Mucosa of rectum (tissue), 2 donors: Measurements from ENCODE around the gene EEPD1.
A peak's percentile ranks its signal among the peaks of the same experiment; 100 is the strongest.
"Not testable (repeated sequence)": the region's sequence is repeated elsewhere in the genome, so short reads cannot be mapped to it uniquely, and the experiment has no call there.

Experiments
- H3K27ac ChIP-seq, 2 donors: one replicate each; pipeline ENCODE4 v1.7.0; 2013; ENCODE audit warnings: inconsistent platforms in 2 of 2, low read depth in 2 of 2, low read length in 2 of 2
- H3K27me3 ChIP-seq, 2 donors: one replicate each; pipeline ENCODE4 v1.7.0; 2013; ENCODE audit warnings: low read length in 2 of 2; ENCODE audit not compliant: control insufficient read depth in 2 of 2, insufficient read depth in 2 of 2
- H3K36me3 ChIP-seq, 2 donors: one replicate each; pipeline ENCODE4 v1.7.0; 2013; ENCODE audit warnings: low read length in 2 of 2; ENCODE audit not compliant: control insufficient read depth in 2 of 2, insufficient read depth in 2 of 2
- H3K4me1 ChIP-seq, 2 donors: one replicate each; pipeline ENCODE4 v1.7.0; 2013; ENCODE audit warnings: low read length in 2 of 2, mild to moderate bottlenecking in 1 of 2; ENCODE audit not compliant: control insufficient read depth in 2 of 2, insufficient read depth in 2 of 2
- H3K4me3 ChIP-seq, 2 donors: one replicate each; pipeline ENCODE4 v1.7.0; 2013; ENCODE audit warnings: low read length in 2 of 2
- H3K9ac ChIP-seq, 2 donors: one replicate each; pipeline ENCODE4 v1.7.0; 2013; ENCODE audit warnings: low read length in 2 of 2, low read depth in 1 of 2, mild to moderate bottlenecking in 1 of 2
- H3K9me3 ChIP-seq, 2 donors: one replicate each; pipeline ENCODE4 v1.7.0; 2013; ENCODE audit warnings: low read length in 2 of 2; ENCODE audit not compliant: control insufficient read depth in 2 of 2
- donor health status: healthy.
- donor health status: Normal muscosa, but diverticular disease.

The EEPD1 gene

DNA sequence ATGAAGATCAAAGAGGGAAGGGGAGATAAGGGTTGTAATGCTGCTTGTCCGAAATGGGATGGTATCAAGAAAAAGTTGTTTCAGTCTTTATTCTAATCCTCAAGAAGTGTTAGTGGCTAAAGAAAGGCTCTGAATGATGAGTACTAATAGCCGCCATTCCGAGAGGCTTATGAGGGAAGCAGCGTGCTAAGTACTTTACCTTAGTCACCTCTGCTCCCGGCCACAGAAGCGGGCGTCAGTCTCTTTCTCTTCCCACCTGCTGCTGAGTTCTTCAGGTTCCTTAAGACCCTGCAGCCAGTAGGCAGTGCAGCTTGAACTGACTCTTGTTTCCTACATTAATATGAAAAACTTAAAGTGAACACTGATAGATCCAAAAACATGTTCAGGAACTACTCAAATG, 73.1 kb downstream of the EEPD1 start:
- Histone ChIP-seq H3K27me3 (no peaks in the 10 kb centered on the region), H3K4me3 (no peak overlapping the region), H3K27ac (no peak overlapping the region), H3K9me3 (no peaks in the 10 kb centered on the region), H3K9ac (no peak overlapping the region), H3K36me3 (no peaks in the 10 kb centered on the region), H3K4me1 (peaks cover 0 to 4% of the 10 kb centered on the region in 2 donors)

DNA sequence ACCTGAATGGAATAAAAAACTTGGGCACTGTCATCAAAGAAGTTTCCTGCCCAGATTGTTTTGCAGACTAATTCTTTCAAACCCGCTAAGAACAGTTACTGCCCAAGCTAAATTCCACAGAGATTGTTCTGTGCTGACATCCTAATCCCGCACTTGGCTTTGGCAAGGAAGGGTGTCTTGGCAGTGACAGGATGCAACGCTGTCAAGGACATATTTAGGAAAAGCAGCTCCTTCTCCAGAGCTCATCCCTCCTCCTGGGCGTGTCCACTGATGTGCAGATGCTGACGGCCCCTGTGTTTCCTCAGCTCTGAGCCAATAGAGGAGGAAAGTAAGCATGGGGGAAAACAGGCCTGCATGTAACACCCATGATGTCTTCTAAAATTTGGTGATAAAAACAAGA, 74.2 kb downstream of the EEPD1 start:
- H3K36me3 ChIP-seq, result no peaks in the 10 kb centered on the region
- peaks cover 0 to 4% of the 10 kb centered on the region in 2 donors for H3K4me1 ChIP-seq
- H3K4me3 ChIP-seq, result no peak overlapping the region
- no peak overlapping the region for H3K27ac ChIP-seq
- no peaks in the 10 kb centered on the region for H3K27me3 ChIP-seq
- no peak overlapping the region for H3K9ac ChIP-seq
- no peaks in the 10 kb centered on the region for H3K9me3 ChIP-seq

DNA sequence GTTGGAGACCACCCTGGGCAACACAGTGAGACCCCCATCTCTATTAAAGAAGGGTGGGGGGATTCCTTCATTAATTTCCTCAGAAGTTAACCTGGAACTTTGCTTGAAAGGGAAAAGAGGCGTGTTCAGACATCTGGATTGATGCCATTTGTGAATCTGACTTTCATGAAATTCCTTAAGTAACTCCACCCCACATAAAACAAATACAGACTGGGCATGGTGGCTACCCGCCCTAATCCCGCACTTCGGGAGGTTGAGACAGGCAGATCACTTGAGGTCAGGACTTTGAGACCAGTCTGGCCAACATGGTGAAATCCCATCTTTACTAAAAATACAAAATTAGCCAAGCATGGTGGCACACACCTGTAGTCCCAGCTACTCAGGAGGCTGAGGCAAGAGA, 75.0 kb downstream of the EEPD1 start:
- H3K4me3 ChIP-seq, result no peak overlapping the region
- peaks cover 8% of the 10 kb centered on the region in 2 donors for H3K4me1 ChIP-seq
- H3K27me3 ChIP-seq, result no peaks in the 10 kb centered on the region
- H3K9ac ChIP-seq, result no peak overlapping the region
- H3K9me3 ChIP-seq, result no peaks in the 10 kb centered on the region
- H3K27ac ChIP-seq, result peak overlapping the region in 1 of 2 donors; percentile 30
- no peaks in the 10 kb centered on the region for H3K36me3 ChIP-seq

DNA sequence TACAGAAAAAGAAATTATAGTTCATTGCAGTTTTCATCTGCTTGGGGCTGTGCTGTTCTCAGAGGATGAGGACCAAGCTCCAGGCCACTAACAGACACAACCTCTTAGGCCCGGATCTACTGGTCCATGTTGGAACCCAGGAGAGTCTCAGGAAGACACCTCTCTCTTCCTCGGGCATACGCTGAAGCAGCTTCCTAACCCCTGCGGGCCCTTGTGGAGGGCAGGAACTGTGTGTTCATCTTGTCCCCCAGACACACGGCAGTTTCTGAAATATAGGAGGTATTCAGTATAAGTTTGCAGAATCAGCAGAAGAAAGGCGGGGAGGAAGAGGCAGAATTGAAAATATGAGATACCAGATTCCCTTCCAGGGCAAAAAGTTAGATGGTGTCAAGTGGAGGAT, 78.4 kb downstream of the EEPD1 start:
- Histone ChIP-seq H3K36me3 (no peaks in the 10 kb centered on the region), H3K27me3 (no peaks in the 10 kb centered on the region), H3K9ac (no peak overlapping the region), H3K4me3 (no peak overlapping the region), H3K9me3 (no peaks in the 10 kb centered on the region), H3K4me1 (peaks cover 12 to 13% of the 10 kb centered on the region in 2 donors), H3K27ac (no peak overlapping the region)

DNA sequence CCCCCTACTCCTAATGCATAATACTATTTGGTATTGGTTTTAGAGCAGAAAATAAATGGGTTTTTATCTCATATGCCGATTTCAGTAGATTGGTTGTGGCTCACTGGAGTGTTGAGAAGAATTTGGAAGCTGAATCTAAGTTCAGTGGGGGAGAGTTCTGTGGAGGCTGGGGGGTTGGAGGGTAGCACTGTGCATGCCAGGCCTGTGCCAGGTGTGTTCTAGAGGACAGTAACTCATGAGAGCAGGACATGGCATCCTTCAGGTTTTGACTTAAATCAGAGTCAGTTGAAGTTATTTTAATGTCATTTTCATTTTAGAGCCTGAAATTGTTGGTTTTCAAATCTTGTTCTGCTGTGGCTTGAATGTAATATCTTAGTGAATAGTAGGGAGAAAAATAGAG, 79.5 kb downstream of the EEPD1 start:
- Histone ChIP-seq H3K4me1 (peaks cover 8 to 12% of the 10 kb centered on the region in 2 donors), H3K9me3 (no peaks in the 10 kb centered on the region), H3K36me3 (no peaks in the 10 kb centered on the region), H3K27me3 (no peaks in the 10 kb centered on the region), H3K27ac (no peak overlapping the region), H3K9ac (no peak overlapping the region), H3K4me3 (no peak overlapping the region)

DNA sequence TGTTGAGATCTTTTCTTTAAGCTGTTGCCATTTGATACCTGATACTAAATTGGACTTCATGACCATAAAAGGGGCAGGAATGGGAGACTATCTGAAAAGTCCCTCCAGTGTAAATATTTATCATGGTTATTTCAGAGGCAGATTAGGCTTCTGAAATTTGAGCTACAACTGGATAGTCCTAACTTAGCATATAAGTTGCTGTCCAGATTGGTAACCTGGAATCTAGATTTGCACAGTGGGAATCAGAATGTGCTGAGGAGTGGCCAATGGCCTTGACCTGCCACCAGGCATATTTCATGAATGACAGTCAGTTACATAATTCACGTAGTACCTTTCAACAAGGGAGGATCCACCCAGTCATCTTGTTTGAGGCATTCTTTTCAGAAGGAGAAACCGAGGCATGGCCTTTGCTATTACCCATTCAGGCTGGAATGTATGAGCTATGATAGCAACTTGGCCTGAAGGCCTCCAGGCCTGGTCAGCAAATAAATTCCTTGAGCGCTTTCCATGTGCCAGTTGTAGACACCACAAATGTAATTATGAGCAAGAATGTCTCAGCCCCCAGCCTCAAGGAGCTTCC, 80.0 kb downstream of the EEPD1 start:
- Histone ChIP-seq H3K4me1 (peaks cover 8 to 12% of the 10 kb centered on the region in 2 donors), H3K36me3 (no peaks in the 10 kb centered on the region), H3K27me3 (no peaks in the 10 kb centered on the region), H3K4me3 (no peak overlapping the region), H3K9me3 (no peaks in the 10 kb centered on the region), H3K27ac (peak overlapping the region in 1 of 2 donors; percentile 14), H3K9ac (no peak overlapping the region)

DNA sequence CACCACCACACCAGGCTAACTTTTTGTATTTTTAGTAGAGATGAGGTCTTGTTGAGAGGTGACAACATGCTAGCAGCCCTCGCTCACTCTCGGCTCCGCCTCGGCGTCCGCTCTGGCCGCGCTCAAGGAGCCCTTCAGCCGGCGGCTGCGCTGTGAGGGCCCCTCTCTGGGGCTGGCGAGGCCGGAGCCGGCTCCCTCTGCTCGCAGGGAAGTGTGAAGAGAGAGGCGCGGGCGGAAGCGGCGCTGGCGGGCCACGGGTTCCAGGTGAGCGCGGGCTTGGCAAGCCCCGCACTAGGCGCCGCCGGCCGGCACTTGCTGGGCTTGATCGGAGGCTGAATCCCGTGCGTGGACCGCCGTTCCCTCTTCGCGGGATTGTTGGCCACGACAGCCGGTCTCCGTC, 83.0 kb downstream of the EEPD1 start:
- H3K36me3 ChIP-seq, result no peaks in the 10 kb centered on the region
- no peaks in the 10 kb centered on the region for H3K27me3 ChIP-seq
- no peaks in the 10 kb centered on the region for H3K9me3 ChIP-seq
- H3K27ac ChIP-seq, result no peak overlapping the region
- H3K4me3 ChIP-seq, result no peak overlapping the region
- H3K4me1 ChIP-seq, result peaks cover 8 to 12% of the 10 kb centered on the region in 2 donors
- no peak overlapping the region for H3K9ac ChIP-seq

DNA sequence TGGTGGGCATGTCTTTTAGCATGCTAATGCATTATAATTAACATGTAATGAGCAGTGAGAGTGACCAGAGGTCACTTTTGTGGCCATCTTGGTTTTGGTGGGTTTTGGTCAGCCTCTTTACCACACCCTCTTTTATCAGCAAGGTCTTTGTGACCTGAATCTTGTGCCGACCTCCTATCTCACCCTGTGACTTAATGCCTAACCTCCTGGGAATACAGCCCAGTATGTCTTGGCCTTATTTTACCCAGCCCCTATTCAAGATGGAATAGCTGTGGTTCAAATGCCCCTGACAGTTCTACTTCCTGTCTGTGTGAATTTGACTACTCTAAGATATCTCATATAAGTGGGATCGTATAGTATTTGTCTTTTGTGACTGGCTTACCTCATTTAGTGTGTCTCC, 85.1 kb downstream of the EEPD1 start:
- Histone ChIP-seq H3K4me1 (peaks cover 3% of the 10 kb centered on the region in 2 donors), H3K36me3 (no peaks in the 10 kb centered on the region)

DNA sequence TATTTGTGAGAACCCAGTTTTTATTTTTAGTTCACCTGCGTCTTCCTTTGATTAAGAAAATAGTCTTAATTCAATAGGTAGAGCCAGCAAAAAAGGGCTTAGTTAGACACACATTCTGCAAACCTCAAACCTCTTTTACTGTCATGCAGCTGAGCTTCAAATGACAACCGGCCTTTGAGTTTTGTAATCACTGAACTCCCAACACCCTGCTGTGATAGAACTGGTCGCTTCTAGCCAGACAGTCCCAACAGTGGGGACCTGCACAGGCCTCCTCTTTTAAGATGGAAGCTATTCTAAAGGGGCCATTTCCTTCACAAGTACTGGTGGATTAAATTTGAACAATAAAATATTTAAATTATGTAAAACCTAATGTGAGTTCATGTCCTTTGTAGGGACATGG, 90.3 kb downstream of the EEPD1 start:
- not testable (repeated sequence) for H3K9ac ChIP-seq, H3K4me3 ChIP-seq, H3K9me3 ChIP-seq, H3K36me3 ChIP-seq, H3K27me3 ChIP-seq, H3K4me1 ChIP-seq, H3K27ac ChIP-seq

More for the DNA sequence above, 85.1 kb downstream of the EEPD1 start:
- Histone ChIP-seq H3K4me3 (no peak overlapping the region), H3K9me3 (no peaks in the 10 kb centered on the region), H3K27ac (no peak overlapping the region), H3K9ac (no peak overlapping the region), H3K27me3 (no peaks in the 10 kb centered on the region)

DNA sequence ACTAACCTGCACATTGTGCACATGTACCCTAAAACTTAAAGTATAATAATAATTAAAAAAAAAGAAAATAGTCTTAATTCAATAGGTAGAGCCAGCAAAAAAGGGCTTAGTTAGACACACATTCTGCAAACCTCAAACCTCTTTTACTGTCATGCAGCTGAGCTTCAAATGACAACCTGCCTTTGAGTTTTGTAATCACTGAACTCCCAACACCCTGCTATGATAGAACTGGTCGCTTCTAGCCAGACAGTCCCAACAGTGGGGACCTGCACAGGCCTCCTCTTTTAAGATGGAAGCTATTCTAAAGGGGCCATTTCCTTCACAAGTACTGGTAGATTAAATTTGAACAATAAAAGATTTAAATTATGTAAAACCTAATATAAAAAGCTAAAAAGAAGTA, 90.9 kb downstream of the EEPD1 start:
- H3K9ac ChIP-seq, H3K4me1 ChIP-seq, H3K27me3 ChIP-seq, H3K9me3 ChIP-seq, H3K27ac ChIP-seq, H3K4me3 ChIP-seq, H3K36me3 ChIP-seq: not testable (repeated sequence)

DNA sequence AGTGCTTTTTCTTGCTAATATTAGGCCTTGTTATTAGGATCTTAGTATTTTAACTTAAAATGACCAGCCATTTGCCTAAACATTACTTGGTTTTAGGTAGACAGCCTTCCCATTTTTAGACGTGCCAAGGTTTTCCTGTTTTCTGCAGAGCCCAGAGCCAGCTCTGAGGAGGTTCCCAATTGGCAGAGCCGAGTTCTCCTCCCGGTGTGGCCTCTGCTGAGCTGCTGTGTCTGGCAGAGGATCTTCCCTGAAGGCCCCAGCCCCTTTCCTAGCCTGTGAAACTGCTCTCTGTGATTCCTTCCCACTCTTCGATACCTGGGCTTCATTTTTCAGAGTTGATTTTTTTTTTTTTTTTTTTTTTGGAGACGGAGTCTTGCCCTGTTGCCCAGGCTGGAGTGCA, 91.4 kb downstream of the EEPD1 start:
- no peak overlapping the region for H3K4me3 ChIP-seq
- no peaks in the 10 kb centered on the region for H3K9me3 ChIP-seq
- no peak overlapping the region for H3K27ac ChIP-seq
- no peak overlapping the region for H3K9ac ChIP-seq
- no peaks in the 10 kb centered on the region for H3K4me1 ChIP-seq
- no peaks in the 10 kb centered on the region for H3K27me3 ChIP-seq
- no peaks in the 10 kb centered on the region for H3K36me3 ChIP-seq
